OCI-LY7 (cell line): ENCODE measurements around the gene KIAA1549. TPM values are rescaled to one million over a fixed set of nuclear protein-coding genes. Genes with fewer than 3 reads are reported as not detected.

Source experiments
- BruUV-seq: library from RNA; stranded (reverse); fragments of 400-500 nt; replicated peaks from 2 replicates; lab custom pipeline; 2021; lab: Mats Ljungman, UMichigan
- CTCF ChIA-PET: fragments of 300-600 bp; sonication (Branson Sonifier 250); formaldehyde crosslinking; loops from one replicate; lab custom pipeline; 2022; ENCODE audit warnings: antibody characterized with exemption; ENCODE audit not compliant: unreplicated experiment; lab: Charles Lee
- POLR2A ChIA-PET: fragments of 300-600 bp; sonication (Branson Sonifier 250); formaldehyde crosslinking; loops from one replicate; lab custom pipeline; 2022; ENCODE audit warnings: antibody characterized with exemption; lab: Charles Lee
- DNase-seq: peaks from one replicate; pipeline ENCODE4 v3.0.0-alpha.2; 2015; ENCODE audit warnings: low spot score
- H2AFZ ChIP-seq: fragments of 200-600 bp; sonication (generic), shearing (Covaris generic); 2 replicates; pipeline ENCODE4 v1.6.1; 2014; ENCODE audit warnings: mild to moderate bottlenecking, antibody characterized with exemption, low read length, moderate library complexity
- H3K27ac ChIP-seq: fragments of 200-600 bp; sonication (generic); 2 replicates; pipeline ENCODE4 v1.5.1; 2014; ENCODE audit warnings: mixed run types, low read depth, mild to moderate bottlenecking, moderate library complexity, low read length, inconsistent platforms; ENCODE audit not compliant: poor library complexity, severe bottlenecking
- H3K36me3 ChIP-seq: fragments of 200-600 bp; sonication (generic); 2 replicates; pipeline ENCODE4 v1.6.1; 2014; ENCODE audit warnings: mild to moderate bottlenecking, antibody characterized with exemption, low read length, moderate library complexity, mixed read lengths; ENCODE audit not compliant: insufficient read depth
- H3K4me1 ChIP-seq: fragments of 200-600 bp; sonication (generic); 2 replicates; pipeline ENCODE4 v1.5.1; 2014; ENCODE audit warnings: mild to moderate bottlenecking, low read length; ENCODE audit not compliant: insufficient read depth, poor library complexity, severe bottlenecking
- H3K4me2 ChIP-seq: fragments of 200-600 bp; sonication (generic); 2 replicates; pipeline ENCODE4 v1.6.1; 2014; ENCODE audit warnings: mild to moderate bottlenecking, low read length
- H3K4me3 ChIP-seq: fragments of 200-600 bp; sonication (generic); 2 replicates; pipeline ENCODE4 v1.5.1; 2014; ENCODE audit warnings: mild to moderate bottlenecking, low read depth, low read length; ENCODE audit not compliant: poor library complexity, severe bottlenecking
- H3K79me2 ChIP-seq: fragments of 200-600 bp; sonication (generic); 2 replicates; pipeline ENCODE4 v1.6.1; 2016; ENCODE audit warnings: low read depth, mild to moderate bottlenecking, low read length, moderate library complexity, mixed read lengths; ENCODE audit not compliant: insufficient read depth
- H3K9me2 ChIP-seq: fragments of 200-600 bp; sonication (generic); 2 replicates; pipeline ENCODE4 v1.6.1; 2016; ENCODE audit warnings: mild to moderate bottlenecking, low read length, mixed read lengths; ENCODE audit not compliant: insufficient read depth
- H3K9me3 ChIP-seq: fragments of 200-600 bp; sonication (generic); 2 replicates; pipeline ENCODE4 v1.6.1; 2014; ENCODE audit warnings: mild to moderate bottlenecking, mixed run types, low read length, mixed read lengths
- H4K20me1 ChIP-seq: fragments of 200-600 bp; sonication (generic); 2 replicates; pipeline ENCODE4 v1.6.1; 2014; ENCODE audit warnings: mild to moderate bottlenecking, antibody characterized with exemption, low read length, moderate library complexity, mixed read lengths; ENCODE audit not compliant: insufficient read depth
- CTCF ChIP-seq: fragments of 200-600 bp; sonication (generic); conservative IDR thresholded peaks from 2 replicates; pipeline ENCODE4 v1.5.1; 2014; ENCODE audit warnings: mild to moderate bottlenecking, antibody characterized with exemption, low read length, moderate library complexity, mixed read lengths
- EZH2phosphoT487 ChIP-seq: fragments of 200-600 bp; sonication (generic); IDR thresholded peaks from 2 replicates; pipeline ENCODE4 v1.6.1; 2018; ENCODE audit warnings: low read depth, borderline replicate concordance, mild to moderate bottlenecking, mixed run types, antibody characterized with exemption, low read length, moderate library complexity, mixed read lengths
- intact Hi-C: fragments of 100-400 bp; cut with micrococcal nuclease; formaldehyde crosslinking; loops from one replicate; pipeline ENCODE4 v1.10.0; 2022; ENCODE audit not compliant: unreplicated experiment
- total RNA-seq, 2 experiments: library from RNA; depleted of rRNA in 1 of 2; stranded (reverse); fragments of >200 nt in 1 of 2; shearing (Covaris generic) in 1 of 2; gene quantifications; 2 replicates each; pipeline ENCODE4 v1.2.3, GENCODE V29; 2014 to 2022

KIAA1549 gene
- total RNA-seq, 2 experiments from 2014 or later = 0.03 to 3.0 TPM

- Histone ChIP-seq H3K27ac (no peak overlapping the region), H3K4me2 (no peak overlapping the region), H2AFZ (no peak overlapping the region), H3K79me2 (no peaks in the 10 kb centered on the region), H4K20me1 (no peaks in the 10 kb centered on the region; the same call in 1 of the 2 replicates), H3K9me3 (no peaks in the 10 kb centered on the region), H3K9me2 (no peaks in the 10 kb centered on the region), H3K4me3 (no peak overlapping the region), H3K4me1 (no peaks in the 10 kb centered on the region), H3K36me3 (no peaks in the 10 kb centered on the region)
- TF ChIP-seq CTCF = no peak
- TF ChIP-seq EZH2phosphoT487 = no peak
- intact Hi-C loops = no loop called here
- DNase-seq = no peak
- POLR2A ChIA-PET = interaction anchor here (0.9 kb wide), 1 partner anchor 116 kb away, joined by 3 read pairs; no protein-coding TSS in a partner anchor
- CTCF ChIA-PET = interaction anchor here (1.5 kb wide), 1 partner anchor 9 kb away, joined by 5 read pairs; no protein-coding TSS in a partner anchor
- no TSS peak for BruUV-seq
Measured at GRCh38 chr7:138895679-138896078, 85.5 kb downstream of the KIAA1549 start.

GRCh38 chr7:138893258-138893657 lies 87.9 kb downstream of the KIAA1549 start:
- ChIA-PET POLR2A (interaction anchor here (0.6 kb wide), 1 partner anchor 42 kb away, joined by 4 read pairs; no protein-coding TSS in a partner anchor), CTCF (no interaction called here)
- intact Hi-C loops = no loop called here
- no peaks in the 10 kb centered on the region for H3K9me3 ChIP-seq
- no peak overlapping the region for H3K27ac ChIP-seq
- H2AFZ ChIP-seq = no peak overlapping the region
- no peak for DNase-seq
- no TSS peak for BruUV-seq
- H3K9me2 ChIP-seq = no peaks in the 10 kb centered on the region
- H3K4me1 ChIP-seq = no peaks in the 10 kb centered on the region
- no peaks in the 10 kb centered on the region for H3K79me2 ChIP-seq
- TF ChIP-seq CTCF (no peak), EZH2phosphoT487 (no peak)
- no peaks in the 10 kb centered on the region for H3K36me3 ChIP-seq
- no peak overlapping the region for H3K4me2 ChIP-seq
- no peak overlapping the region for H3K4me3 ChIP-seq
- H4K20me1 ChIP-seq = no peaks in the 10 kb centered on the region

- Histone ChIP-seq H3K9me3 (no peaks in the 10 kb centered on the region), H3K79me2 (no peaks in the 10 kb centered on the region), H2AFZ (no peak overlapping the region), H3K4me2 (no peak overlapping the region), H3K27ac (no peak overlapping the region), H3K36me3 (no peaks in the 10 kb centered on the region), H3K4me1 (no peaks in the 10 kb centered on the region), H3K4me3 (no peak overlapping the region), H4K20me1 (no peaks in the 10 kb centered on the region), H3K9me2 (no peaks in the 10 kb centered on the region)
- CTCF ChIA-PET = no interaction called here
- intact Hi-C loops = no loop called here
- DNase-seq = no peak
- POLR2A ChIA-PET = interaction anchor here (0.5 kb wide), 1 partner anchor 1954 kb away, joined by 3 read pairs; no protein-coding TSS in a partner anchor
- TF ChIP-seq EZH2phosphoT487 (no peak), CTCF (no peak)
- BruUV-seq = no TSS peak
Measured at GRCh38 chr7:138892812-138893211, 88.4 kb downstream of the KIAA1549 start.
